Hepatocyte (in vitro differentiated cells): ENCODE results near the gene KIAA0040. TPM values are rescaled to one million over a fixed set of nuclear protein-coding genes. Genes with fewer than 3 reads are reported as not detected.
A peak's percentile ranks its signal among the peaks of the same experiment; 100 is the strongest.

Source experiments
- DNase-seq: peaks from one replicate; pipeline ENCODE4 v3.0.0-alpha.2; 2016; ENCODE audit warnings: low spot score
- H2AFZ ChIP-seq: fragments of 200-600 bp; sonication (generic); 2 replicates; pipeline ENCODE4 v1.6.0; 2016; ENCODE audit warnings: antibody characterized with exemption, mild to moderate bottlenecking
- H3K27ac ChIP-seq: fragments of 200-600 bp; sonication (generic); 2 replicates; pipeline ENCODE4 v1.5.1; 2016; ENCODE audit warnings: mild to moderate bottlenecking
- H3K27me3 ChIP-seq: fragments of 200-600 bp; sonication (generic); 2 replicates; pipeline ENCODE4 v1.6.1; 2016
- H3K36me3 ChIP-seq: fragments of 200-600 bp; sonication (generic); replicated peaks from 2 replicates; pipeline ENCODE4 v1.5.1; 2016; ENCODE audit warnings: low read depth; ENCODE audit not compliant: insufficient read depth
- H3K4me1 ChIP-seq: fragments of 200-600 bp; sonication (generic); 2 replicates; pipeline ENCODE4 v1.5.1; 2016; ENCODE audit warnings: mild to moderate bottlenecking, moderate library complexity; ENCODE audit not compliant: insufficient read depth
- H3K4me2 ChIP-seq: fragments of 200-600 bp; sonication (generic); 2 replicates; pipeline ENCODE4 v1.6.0; 2016
- H3K4me3 ChIP-seq: fragments of 200-600 bp; sonication (generic); 2 replicates; pipeline ENCODE4 v1.5.1; 2016; ENCODE audit warnings: mild to moderate bottlenecking
- H3K79me2 ChIP-seq: fragments of 200-600 bp; sonication (generic); 2 replicates; pipeline ENCODE4 v1.6.0; 2017; ENCODE audit warnings: mild to moderate bottlenecking
- H3K9me2 ChIP-seq: fragments of 200-600 bp; sonication (generic); replicated peaks from 2 replicates; pipeline ENCODE4 v1.6.0; 2017; ENCODE audit warnings: mild to moderate bottlenecking; ENCODE audit not compliant: insufficient read depth
- H3K9me3 ChIP-seq: fragments of 200-600 bp; sonication (generic); 2 replicates; pipeline ENCODE4 v1.5.1; 2016; ENCODE audit warnings: low read depth, mild to moderate bottlenecking
- H4K20me1 ChIP-seq: fragments of 200-600 bp; sonication (generic); 2 replicates; pipeline ENCODE4 v1.6.0; 2016; ENCODE audit warnings: mild to moderate bottlenecking; ENCODE audit not compliant: insufficient read depth, poor library complexity, severe bottlenecking
- CTCF ChIP-seq: fragments of 200-600 bp; sonication (generic); IDR thresholded peaks from 2 replicates; pipeline ENCODE4 v1.5.1; 2016; ENCODE audit warnings: antibody characterized with exemption, mild to moderate bottlenecking; ENCODE audit not compliant: poor library complexity
- EZH2 ChIP-seq: fragments of 200-600 bp; sonication (generic); IDR thresholded peaks from 2 replicates; pipeline ENCODE4 v1.6.1; 2016; ENCODE audit warnings: antibody characterized with exemption, mild to moderate bottlenecking, borderline replicate concordance
- EZH2phosphoT487 ChIP-seq: fragments of 200-600 bp; sonication (generic); IDR thresholded peaks from one replicate; pipeline ENCODE4 v1.6.1; 2018; ENCODE audit warnings: antibody characterized with exemption, mild to moderate bottlenecking, low read depth, moderate library complexity; ENCODE audit not compliant: unreplicated experiment, severe bottlenecking
- WGBS: methylation state at CpG from one replicate; pipeline ENCODE4 v1.1.6; 2016; ENCODE audit warnings: low lambda C conversion rate; ENCODE audit errors: missing lambda C conversion rate; 5-methylcytosine and 5-hydroxymethylcytosine counted together
- polyA plus RNA-seq: library from polyadenylated mRNA; unstranded; fragments of >200 nt; fragmentation: Nextera tagmentation; extraction: Ambion mirVana; gene quantifications from 2 replicates; pipeline ENCODE4 v1.2.1, GENCODE V29; 2016
- total RNA-seq: library from RNA; depleted of rRNA; stranded (reverse); fragments of >200 nt; gene quantifications from 2 replicates; pipeline ENCODE4 v1.2.3, GENCODE V29; 2014

The KIAA0040 gene
- total and polyA plus RNA-seq, 2 experiments from 2014 or later, result 4.5 to 8.1 TPM

DNA sequence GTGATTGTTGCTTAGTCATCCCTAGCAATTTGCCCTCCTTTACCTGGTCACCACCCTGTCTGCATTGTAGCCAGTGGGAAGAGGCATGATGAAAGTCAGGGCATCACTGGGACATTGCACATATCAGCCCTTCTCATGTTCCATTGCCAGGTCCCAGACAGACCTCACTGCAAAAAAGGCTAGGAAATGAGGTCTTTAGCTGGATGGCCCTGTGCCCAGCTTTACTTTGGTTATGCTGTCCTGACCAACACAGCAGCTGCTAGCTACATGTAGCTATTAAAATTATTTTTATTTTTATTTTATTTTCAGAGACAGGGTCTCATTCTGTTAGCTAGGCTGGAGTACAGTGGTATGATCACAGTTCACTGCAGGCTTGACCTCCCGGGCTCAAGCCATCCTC lies 72.1 kb downstream of the KIAA0040 start:
- Histone ChIP-seq H3K4me1 (no peaks in the 10 kb centered on the region), H3K79me2 (no peaks in the 10 kb centered on the region), H3K4me2 (no peak overlapping the region), H3K36me3 (no peaks in the 10 kb centered on the region), H3K27me3 (no peaks in the 10 kb centered on the region), H3K9me3 (no peaks in the 10 kb centered on the region), H4K20me1 (no peaks in the 10 kb centered on the region), H3K4me3 (no peak overlapping the region), H3K27ac (no peak overlapping the region), H2AFZ (no peak overlapping the region), H3K9me2 (no peaks in the 10 kb centered on the region)
- WGBS, result 94% methylated on average over 1 of the region's 1 CpG
- DNase-seq, result no peak
- TF ChIP-seq EZH2 (no peak), CTCF (no peak), EZH2phosphoT487 (no peak)

DNA sequence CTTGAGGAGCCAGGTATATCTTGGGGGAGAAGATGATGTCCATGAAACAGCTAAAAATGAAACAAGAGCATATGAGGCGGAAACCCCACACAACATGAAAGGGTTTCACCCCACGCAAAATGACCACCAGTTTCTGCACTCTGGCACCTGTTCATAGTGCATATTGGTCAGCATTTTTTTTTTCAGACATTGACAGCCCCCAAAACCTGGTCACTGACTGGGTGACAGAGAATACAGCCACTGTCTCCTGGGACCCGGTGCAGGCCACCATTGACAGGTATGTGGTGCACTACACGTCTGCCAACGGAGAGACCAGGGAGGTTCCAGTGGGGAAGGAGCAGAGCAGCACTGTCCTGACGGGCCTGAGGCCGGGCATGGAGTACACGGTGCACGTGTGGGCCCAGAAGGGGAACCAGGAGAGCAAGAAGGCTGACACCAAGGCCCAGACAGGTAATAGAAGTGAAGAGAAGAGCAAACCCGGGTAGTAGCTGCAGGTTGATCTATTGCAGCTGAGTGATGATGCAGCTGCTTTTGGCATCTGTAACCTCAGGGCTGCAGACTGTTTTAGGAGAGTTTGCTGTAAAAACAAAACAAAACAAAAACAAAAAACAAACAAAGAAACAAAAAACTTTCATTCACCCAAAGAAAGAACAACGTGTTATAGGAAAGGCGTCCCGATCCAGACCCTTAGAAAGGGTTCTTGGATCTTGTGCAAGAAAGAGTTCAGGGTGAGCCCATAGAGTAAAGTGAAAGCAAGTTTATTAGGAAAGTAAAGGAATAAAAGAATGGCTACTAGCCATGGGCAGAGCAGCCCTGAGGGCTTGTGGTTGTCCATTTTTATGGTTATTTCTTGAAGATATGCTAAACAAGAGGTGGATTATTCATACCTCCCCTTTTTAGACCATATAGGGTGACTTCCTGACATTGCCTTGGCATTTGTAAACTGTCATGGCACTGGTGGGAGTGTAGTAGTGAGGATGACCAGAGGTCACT lies 73.9 kb downstream of the KIAA0040 start:
- H3K36me3 ChIP-seq, result no peaks in the 10 kb centered on the region
- H3K4me1 ChIP-seq, result no peaks in the 10 kb centered on the region
- TF ChIP-seq EZH2 (no peak), CTCF (no peak), EZH2phosphoT487 (no peak)
- no peaks in the 10 kb centered on the region for H3K27me3 ChIP-seq
- H3K4me2 ChIP-seq, result no peak overlapping the region
- no peaks in the 10 kb centered on the region for H3K79me2 ChIP-seq
- H3K4me3 ChIP-seq, result no peak overlapping the region
- H3K9me3 ChIP-seq, result no peaks in the 10 kb centered on the region
- no peaks in the 10 kb centered on the region for H3K9me2 ChIP-seq
- no peak overlapping the region for H3K27ac ChIP-seq
- DNase-seq, result no peak
- no peak overlapping the region for H2AFZ ChIP-seq
- no peaks in the 10 kb centered on the region for H4K20me1 ChIP-seq
- WGBS, result 87% methylated on average over 13 of the region's 13 CpGs

DNA sequence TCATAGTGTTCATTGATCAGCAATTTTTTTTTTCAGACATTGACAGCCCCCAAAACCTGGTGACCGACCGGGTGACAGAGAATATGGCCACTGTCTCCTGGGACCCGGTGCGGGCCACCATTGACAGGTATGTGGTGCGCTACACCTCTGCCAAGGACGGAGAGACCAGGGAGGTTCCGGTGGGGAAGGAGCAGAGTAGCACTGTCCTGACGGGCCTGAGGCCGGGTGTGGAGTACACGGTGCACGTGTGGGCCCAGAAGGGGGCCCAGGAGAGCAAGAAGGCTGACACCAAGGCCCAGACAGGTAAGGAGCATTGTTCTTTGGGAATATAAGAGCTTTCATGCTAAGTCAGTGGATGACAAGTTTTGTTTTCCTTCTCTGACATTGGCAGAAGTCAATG lies 75.7 kb downstream of the KIAA0040 start:
- no peak for TF ChIP-seq CTCF
- TF ChIP-seq EZH2phosphoT487, result no peak
- no peak for TF ChIP-seq EZH2

More for the DNA sequence above, 75.7 kb downstream of the KIAA0040 start:
- no peaks in the 10 kb centered on the region for H3K4me1 ChIP-seq
- peak overlapping the region; percentile 78 for H3K27ac ChIP-seq
- no peak overlapping the region for H3K4me3 ChIP-seq
- DNase-seq, result no peak
- H3K9me3 ChIP-seq, result no peaks in the 10 kb centered on the region
- WGBS, result 70% methylated on average over 11 of the region's 11 CpGs
- no peaks in the 10 kb centered on the region for H3K79me2 ChIP-seq
- H3K27me3 ChIP-seq, result no peaks in the 10 kb centered on the region
- no peaks in the 10 kb centered on the region for H3K9me2 ChIP-seq
- H2AFZ ChIP-seq, result peak overlapping the region; percentile 22
- no peaks in the 10 kb centered on the region for H4K20me1 ChIP-seq
- no peaks in the 10 kb centered on the region for H3K36me3 ChIP-seq
- H3K4me2 ChIP-seq, result no peak overlapping the region
